Embryonic facial prominence (tissue), 1 donor: ENCODE data around the gene IRAK2.
"Not testable (repeated sequence)": the region's sequence is repeated elsewhere in the genome, so short reads cannot be mapped to it uniquely, and the experiment has no call there.

Source experiments
- DNase-seq: peaks from one replicate; pipeline ENCODE4 v3.0.0-alpha.2; 2016; ENCODE audit errors: extremely low spot score

IRAK2 gene

DNA sequence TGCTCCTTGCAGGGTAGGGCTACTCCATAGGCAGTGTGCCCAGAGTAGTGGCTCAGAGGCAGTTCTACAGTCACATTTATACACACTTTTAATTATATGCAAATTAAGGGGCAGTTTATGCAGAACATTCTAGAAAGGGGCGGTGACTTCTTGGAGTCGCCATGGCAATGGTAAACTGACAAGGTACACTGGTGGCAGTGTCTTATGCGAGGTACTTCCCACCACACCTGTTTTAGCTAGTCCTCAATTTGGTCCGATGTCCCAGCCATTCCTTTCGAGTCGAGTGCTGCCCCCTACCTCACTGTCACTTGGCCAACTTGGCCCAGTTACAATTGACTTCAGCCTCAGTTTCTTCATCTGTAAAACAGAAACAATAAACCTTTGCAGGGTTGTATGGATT, 3.8 kb upstream of the IRAK2 start:
- DNase-seq, result no peak

DNA sequence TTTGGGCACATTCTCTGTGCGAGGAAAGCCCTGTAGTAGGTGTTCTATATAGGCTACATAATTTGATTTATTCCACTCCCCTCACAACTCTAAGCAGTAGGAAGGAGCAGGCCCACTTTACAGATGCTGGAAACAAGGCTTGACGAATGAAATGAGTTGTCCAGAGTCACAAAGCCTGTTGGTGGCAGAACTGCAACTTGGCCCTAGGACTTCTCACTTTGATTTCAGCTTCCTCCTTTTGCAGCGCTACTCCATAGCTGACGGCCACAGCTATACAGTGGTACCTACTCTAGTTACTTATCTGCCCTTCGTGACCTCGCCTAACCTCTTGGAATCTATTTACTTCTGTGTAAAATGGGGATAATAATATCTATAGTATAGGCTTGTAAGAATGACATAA, 2.5 kb upstream of the IRAK2 start:
- DNase-seq, result no peak

DNA sequence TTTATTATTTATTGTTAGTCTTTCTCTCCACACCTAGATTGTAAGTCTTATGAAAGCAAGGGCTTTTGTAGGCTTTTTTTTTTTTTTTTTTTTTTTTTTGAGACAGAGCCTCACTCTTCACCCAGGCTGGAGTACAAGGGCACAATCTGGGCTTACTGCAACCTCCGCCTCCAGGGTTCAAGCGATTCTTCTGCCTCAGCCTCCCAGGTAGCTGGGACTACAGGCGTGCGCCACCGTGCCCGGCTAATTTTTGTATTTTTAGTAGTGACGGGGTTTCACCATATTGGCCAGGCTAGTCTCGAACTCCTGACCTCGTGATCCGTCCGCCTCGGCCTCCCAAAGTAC, 546 bp upstream of the IRAK2 start:
- DNase-seq, result not testable (repeated sequence)

GRCh38 chr3:10166213-10166604, 1.5 kb downstream of the IRAK2 start:
- DNase-seq, result no peak

DNA sequence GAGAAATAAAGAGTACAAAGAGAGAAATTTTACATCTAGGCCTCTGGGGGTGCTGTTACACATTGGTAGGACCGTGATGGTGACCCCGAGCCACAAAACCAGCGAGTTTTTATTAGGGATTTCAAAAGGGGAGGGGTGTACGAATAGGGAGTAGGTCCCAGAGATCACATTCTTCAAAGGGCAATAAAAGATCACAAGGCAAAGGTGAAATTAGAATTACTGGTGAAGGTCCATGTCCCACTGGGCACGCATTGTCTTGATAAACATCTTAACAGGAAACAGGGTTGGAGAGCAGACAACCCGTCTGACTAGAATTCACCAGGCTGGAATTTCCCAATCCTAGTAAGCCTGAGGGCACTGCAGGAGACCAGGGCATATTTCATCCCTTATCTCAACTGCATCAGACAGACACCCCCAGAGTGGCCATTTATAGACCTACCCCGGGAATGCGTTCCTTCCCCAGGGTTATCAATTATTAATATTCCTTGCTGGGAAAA, 4.3 kb downstream of the IRAK2 start:
- DNase-seq, result no peak

- DNase-seq, result no peak
Observed at GRCh38 chr3:10170915-10171478, 6.3 kb downstream of the IRAK2 start.

GRCh38 chr3:10173095-10173925, 8.6 kb downstream of the IRAK2 start:
- DNase-seq, result no peak

DNA sequence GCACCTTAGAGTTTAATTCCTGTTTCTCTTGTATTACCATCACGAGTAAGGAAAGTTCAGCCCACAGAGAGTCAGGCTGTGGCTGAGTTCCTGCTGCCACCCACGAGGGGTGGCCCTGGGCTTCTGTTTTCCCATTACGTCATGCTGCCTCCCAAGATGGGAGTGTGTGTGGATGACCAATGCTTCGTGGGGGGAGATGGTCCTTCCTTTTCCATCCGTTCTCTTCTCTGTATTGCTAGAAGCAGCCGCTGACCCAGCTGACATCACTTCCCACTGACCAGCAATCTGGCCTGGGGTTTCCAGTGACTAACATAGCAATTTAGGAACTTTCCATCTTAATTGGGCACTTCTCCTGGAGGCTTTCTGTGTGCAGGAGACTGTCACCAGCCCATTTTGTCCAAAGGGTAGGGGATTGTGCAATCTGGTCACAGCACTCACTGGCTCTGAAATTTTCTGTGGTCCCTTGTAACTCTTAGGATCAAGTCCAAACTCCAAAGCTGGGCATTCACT, 9.3 kb downstream of the IRAK2 start:
- DNase-seq, result no peak

DNA sequence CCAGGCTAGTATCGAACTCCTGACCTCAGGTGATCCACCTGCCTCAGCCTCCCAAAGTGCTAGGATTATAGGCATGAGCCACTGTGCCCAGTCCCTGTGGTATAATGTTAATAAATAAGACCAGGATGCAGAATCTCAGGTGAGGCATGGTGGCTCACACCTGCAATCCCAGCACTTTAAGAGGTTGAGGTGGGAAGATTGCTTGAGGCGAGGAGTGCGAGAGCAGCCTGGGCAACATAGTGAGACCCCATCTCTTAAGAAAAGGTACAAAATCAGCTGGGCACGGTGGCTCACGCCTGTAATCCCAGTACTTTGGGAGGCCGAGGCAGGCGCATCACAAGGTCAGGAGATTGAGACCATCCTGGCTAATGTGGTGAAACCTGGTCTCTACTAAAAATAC, 10.6 kb downstream of the IRAK2 start:
- not testable (repeated sequence) for DNase-seq

- not testable (repeated sequence) for DNase-seq
Observed at GRCh38 chr3:10176150-10176549, 11.4 kb downstream of the IRAK2 start.

DNA sequence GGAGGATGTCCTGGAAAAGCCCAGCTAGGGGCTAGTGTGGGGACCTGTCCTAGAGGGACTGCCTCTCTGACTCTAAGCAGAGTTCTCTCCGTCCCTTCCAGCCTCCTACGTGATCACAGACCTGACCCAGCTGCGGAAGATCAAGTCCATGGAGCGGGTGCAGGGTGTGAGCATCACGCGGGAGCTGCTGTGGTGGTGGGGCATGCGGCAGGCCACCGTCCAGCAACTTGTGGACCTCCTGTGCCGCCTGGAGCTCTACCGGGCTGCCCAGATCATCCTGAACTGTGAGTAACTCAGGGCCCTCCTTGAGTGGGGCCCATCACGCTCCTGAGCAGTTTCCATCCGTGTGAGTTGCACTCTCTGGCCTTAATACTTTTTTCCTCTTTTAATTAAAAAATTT, 13.0 kb downstream of the IRAK2 start:
- DNase-seq, result no peak

GRCh38 chr3:10178892-10179291, 14.2 kb downstream of the IRAK2 start:
- no peak for DNase-seq

DNA sequence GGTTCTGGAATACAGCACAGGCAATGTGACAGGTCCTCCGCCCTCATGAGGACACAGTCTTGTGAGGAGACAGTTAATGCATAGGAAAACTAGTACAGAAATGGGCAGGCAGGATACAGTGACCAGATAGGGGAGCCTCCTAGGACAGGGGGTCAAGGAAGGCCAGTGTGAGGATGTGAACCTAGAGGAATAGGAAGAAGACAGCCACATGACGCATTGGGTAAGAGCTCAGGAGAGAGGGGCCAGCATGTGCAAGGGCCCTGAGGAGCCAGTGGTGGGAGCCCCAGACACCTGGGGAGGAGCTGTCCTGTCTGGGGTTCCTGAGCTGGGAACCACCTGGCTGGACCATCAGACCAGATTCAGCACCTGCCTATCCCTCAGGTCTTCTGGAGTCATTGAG, 15.6 kb downstream of the IRAK2 start:
- no peak for DNase-seq

- DNase-seq, result no peak
Observed at GRCh38 chr3:10180738-10181295, 16.1 kb downstream of the IRAK2 start.

DNA sequence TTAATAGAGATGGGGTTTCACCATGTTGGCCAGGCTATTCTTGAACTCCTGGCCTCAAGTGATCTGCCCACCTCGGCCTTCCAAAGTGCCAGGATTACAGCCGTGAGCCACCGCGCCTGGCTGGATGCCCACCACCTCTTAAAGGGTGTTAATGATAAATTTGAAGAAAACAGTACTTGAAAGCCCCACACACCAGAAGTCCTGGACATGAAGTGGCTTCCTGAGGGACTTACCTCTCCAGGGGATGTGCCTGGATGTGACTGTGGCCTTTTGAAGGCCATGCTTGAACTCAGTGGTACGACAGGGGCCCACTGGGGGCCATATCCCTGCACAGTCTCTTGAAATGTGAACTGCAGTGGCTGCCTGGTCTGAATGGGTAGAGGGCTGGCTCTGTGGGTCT, 18.2 kb downstream of the IRAK2 start:
- DNase-seq, result no peak

DNA sequence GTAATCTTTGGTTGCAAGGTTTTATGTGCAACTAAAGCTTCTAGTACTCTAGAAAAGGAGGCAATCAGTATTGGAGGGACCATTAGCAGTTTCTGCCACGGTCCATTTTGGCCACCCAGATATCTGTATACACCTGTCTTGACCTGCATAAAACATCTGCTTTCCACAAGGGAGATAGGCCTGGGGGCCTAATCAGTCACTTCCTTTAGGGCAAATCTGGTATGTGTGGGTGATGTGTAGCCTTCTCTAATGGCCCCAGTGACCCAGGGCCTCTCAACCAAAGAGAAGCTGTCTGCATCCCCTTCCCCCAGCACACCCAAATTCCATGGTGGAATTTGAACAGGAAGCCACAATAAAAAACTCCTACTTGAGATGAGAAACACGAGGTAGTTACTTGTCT, 19.5 kb downstream of the IRAK2 start:
- DNase-seq, result no peak

DNA sequence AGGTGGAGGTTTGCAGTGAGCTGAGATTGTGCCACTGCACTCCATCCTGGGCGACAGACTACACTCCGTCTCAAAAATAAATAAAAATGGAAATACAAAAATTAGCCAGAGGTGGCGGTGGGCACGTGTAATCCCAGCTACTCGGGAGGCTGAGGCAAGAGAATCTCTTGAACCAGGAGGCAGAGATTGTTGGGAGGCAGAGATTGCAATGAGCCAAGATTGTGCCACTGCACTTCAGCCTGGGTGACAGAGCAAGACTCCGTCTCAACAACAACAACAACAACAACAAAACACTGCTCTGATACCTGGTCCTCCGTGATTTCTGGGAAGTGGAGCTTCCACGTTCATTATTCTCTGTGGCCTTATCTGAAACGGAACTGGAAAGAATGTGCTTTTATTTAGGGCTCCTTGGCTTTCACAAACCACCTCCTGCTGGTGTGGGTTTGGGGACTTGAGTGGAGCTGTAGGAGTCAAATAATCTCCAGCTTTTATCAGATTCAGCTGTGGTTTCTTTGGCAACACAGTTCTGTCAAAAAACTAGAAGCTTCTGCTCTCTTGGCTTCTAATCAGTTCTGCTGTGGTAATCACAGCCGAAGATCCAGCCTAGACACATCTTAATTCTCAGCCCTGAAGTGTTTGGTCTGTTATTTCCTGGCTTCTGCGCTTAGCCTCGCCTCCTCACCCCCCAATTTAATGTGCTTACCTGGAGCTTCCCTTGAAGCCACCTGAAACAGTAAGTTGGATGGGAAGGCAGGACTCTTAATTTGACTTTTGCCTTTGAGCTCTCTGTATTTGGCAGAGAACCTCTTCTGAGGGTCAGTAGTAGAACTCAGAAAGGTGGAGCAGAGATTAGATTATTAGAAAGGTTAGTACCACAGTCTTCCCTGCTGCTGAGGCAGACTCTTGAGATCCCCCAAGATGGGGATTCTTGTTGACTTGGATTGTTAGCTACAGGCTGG, 21.4 kb downstream of the IRAK2 start:
- no peak for DNase-seq

DNA sequence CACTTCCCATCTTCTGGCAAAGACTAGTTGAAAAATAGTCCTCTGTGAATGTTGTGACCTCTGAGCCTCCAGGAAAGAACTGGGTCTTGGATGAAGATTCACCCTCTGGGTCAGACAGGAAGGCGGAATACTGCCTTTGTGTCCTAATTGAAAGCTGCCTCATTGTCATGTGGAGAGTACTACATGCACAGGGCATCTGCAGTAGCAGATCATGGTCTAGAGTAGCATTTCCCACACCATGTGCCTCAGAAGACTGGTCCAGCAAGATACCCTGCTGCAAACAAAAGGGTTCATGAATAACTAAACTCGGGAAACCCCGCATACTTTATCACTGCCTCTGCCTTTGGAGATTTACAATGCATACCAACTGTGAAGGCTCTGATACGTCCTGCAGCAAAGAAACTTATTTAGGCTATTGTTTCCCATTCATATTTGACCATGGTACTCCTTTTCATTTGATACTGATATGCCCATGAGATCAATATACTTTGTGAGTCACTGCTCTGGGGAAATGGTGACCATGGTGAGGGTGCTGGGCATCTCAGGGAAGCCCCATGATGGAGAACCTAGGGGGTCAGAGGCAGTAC, 22.7 kb downstream of the IRAK2 start:
- no peak for DNase-seq

DNA sequence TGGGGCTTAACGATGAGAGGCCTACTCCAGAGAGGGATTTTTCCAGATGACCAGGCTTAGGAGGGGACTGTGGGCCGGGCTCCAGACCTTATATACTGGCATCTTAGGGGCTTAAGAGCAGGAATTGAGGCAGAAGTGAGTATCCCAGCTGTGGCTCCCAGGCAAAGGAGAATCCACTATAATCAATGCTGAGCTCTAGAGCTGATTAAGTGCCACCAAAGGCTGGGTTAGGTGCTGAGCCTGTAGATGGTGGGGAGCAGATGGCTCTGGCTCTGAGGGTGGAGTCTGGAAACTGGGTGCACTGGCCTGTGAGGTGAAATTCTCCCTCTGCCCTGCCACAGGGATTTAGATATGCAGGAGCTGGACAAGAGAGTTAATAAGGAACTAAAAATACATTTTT, 23.2 kb downstream of the IRAK2 start:
- DNase-seq, result no peak

GRCh38 chr3:10188804-10189556, 24.3 kb downstream of the IRAK2 start:
- no peak for DNase-seq
